ENCODE results near the gene RTKN. TPM values are rescaled to one million over a fixed set of nuclear protein-coding genes. Genes with fewer than 3 reads are reported as not detected.
"Not testable (repeated sequence)": the region's sequence is repeated elsewhere in the genome, so short reads cannot be mapped to it uniquely, and the experiment has no call there.

The RTKN gene
- total RNA-seq, 1 donor from 2014 or later: 19.1 TPM

DNA sequence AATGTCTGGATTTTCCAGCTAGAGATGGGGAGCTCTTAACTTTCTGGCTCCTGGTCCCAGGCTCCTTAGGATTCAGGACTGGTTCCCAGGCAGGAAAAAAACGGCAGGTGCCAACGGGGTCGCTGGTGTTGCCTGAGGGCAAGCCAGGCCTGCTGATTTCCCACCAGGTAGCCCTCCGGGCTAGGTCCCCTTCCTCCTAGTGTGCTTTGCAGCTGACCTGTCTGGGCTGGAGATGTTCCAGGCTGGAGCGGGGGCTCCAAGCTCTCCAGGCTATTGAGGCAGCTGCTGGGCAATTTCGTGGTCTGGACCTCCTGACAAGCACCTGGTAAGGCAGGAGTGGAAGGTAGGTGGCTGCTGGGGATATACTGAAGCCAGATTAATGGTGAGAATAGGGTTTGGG is 32.7 kb upstream of the RTKN start:
- H3K4me1 Mint-ChIP-seq (ENCODE audit: unreplicated experiment): peaks cover 27% of the 10 kb centered on the region
- TF ChIP-seq CTCF (IDR thresholded peaks at IDR 0.05): no peak
- H3K27me3 Mint-ChIP-seq (ENCODE audit: unreplicated experiment): no peaks in the 10 kb centered on the region
- DNase-seq (ENCODE audit: extremely low spot score, unreplicated experiment): no peak
- H3K9me3 Mint-ChIP-seq (ENCODE audit: unreplicated experiment): no peaks in the 10 kb centered on the region
- no peak overlapping the region for H3K27ac Mint-ChIP-seq (ENCODE audit: unreplicated experiment)
- peaks cover 15% of the 10 kb centered on the region for H3K36me3 Mint-ChIP-seq (ENCODE audit: unreplicated experiment)
- H3K4me3 Mint-ChIP-seq (ENCODE audit: unreplicated experiment): peak overlapping the region; percentile 50

GRCh38 chr2:74472945-74473258 is 31.2 kb upstream of the RTKN start:
- no peak for TF ChIP-seq CTCF (IDR thresholded peaks at IDR 0.05)
- Mint-ChIP-seq H3K4me1 (ENCODE audit: unreplicated experiment) (peaks cover 24% of the 10 kb centered on the region), H3K4me3 (ENCODE audit: unreplicated experiment) (peak overlapping the region; percentile 96), H3K27ac (ENCODE audit: unreplicated experiment) (peak overlapping the region; percentile 98), H3K36me3 (ENCODE audit: unreplicated experiment) (peaks cover 10% of the 10 kb centered on the region), H3K27me3 (ENCODE audit: unreplicated experiment) (no peaks in the 10 kb centered on the region), H3K9me3 (ENCODE audit: unreplicated experiment) (no peaks in the 10 kb centered on the region)
- DNase-seq (ENCODE audit: extremely low spot score, unreplicated experiment): no peak

DNA sequence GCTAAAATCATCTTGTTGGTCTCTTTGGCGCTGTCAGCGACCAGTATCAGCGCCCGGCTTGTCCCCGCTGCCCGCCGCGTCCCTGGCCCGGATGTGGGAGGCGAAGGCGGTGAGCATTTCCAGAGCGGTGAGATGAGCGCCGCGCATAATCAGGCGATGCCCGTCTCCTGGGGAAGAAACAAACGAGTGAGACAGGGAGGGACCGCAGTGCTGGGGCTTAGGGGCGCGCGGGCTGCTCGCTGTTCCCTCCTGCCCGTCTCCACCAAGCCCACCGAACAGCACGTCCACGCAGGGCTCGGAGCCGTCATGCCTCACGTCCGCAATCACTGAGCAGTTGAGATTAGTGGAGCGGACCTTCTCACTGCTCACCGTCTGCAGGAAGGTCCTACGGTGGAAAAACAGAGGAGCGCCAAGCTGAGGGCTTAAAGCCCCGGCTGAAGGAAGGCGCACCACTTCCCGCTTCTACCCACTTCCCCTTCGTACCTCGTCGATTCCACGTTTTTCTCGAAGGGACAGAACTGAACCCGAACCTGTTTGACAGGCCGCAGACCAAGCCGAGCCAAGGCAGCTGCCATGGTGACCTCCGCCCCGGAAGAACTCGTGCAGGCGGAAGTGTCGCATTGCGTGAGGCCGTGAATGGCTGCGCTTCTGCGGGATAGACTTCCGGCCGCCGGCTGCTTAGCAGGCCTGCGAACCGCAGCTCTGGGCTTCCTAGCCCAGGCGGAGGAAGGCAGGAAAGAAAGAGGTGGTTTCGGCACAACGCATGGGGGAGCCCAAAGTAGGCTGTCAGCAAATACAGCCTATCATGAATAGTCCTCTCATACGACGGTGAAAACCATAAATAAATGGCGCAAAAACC is 30.6 kb upstream of the RTKN start, which contains the start of gene MRPL53:
TSS of gene MRPL53 (minus strand) at position 595 of the 859 bp plus-strand sequence. CDS start at position 575, 20 bp downstream.
- TF ChIP-seq CTCF (IDR thresholded peaks at IDR 0.05): no peak
- H3K27ac Mint-ChIP-seq (ENCODE audit: unreplicated experiment): peak within 1 kb of the TSS; percentile 98
- no peaks in the 10 kb centered on the region for H3K9me3 Mint-ChIP-seq (ENCODE audit: unreplicated experiment)
- H3K4me3 Mint-ChIP-seq (ENCODE audit: unreplicated experiment): peak within 1 kb of the TSS; percentile 96
- H3K36me3 Mint-ChIP-seq (ENCODE audit: unreplicated experiment): peaks cover 10% of the 10 kb centered on the region
- no peaks in the 10 kb centered on the region for H3K27me3 Mint-ChIP-seq (ENCODE audit: unreplicated experiment)
- peaks cover 24% of the 10 kb centered on the region for H3K4me1 Mint-ChIP-seq (ENCODE audit: unreplicated experiment)
- DNase-seq (ENCODE audit: extremely low spot score, unreplicated experiment): peak; percentile 97

DNA sequence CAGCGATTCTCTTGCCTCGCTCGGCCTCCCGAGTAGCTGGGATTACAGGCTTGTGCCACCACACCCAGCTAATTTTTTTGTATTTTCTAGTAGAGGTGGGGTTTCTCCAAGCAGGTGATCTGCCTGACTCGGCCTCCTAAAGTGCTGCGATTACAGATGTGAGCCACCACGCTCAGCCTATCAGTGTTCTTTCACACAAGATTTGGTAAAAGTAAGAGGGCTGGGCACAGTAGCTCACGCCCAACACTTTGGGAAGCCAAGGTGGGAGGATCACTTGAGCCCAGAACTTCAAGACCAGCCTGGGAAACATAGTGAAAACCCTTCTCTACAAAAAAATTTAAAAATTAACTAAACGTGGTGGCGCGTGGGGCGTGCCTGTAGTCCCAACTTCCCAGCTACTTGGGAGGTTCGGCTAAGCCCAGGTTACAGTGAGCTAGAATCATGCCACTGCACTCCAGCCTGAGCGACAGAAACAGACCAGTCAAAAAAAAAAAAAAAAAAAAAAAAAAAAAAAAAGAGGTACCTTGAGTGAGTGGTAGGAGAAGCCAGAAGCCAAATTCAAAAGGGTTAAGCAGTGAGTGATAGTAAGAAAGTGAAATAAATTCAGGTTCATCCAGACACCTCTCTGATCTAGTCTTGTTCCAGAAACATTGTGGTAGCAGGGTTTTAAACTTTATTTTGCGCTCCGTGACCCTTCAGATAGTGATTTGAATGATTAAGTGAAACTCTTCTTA is 29.8 kb upstream of the RTKN start:
- no peak for DNase-seq (ENCODE audit: extremely low spot score, unreplicated experiment)
- peak overlapping the region; percentile 98 for H3K27ac Mint-ChIP-seq (ENCODE audit: unreplicated experiment)
- H3K4me1 Mint-ChIP-seq (ENCODE audit: unreplicated experiment): peaks cover 25% of the 10 kb centered on the region
- H3K27me3 Mint-ChIP-seq (ENCODE audit: unreplicated experiment): no peaks in the 10 kb centered on the region
- peak overlapping the region; percentile 96 for H3K4me3 Mint-ChIP-seq (ENCODE audit: unreplicated experiment)
- H3K36me3 Mint-ChIP-seq (ENCODE audit: unreplicated experiment): peaks cover 10% of the 10 kb centered on the region
- TF ChIP-seq CTCF (IDR thresholded peaks at IDR 0.05): no peak
- no peaks in the 10 kb centered on the region for H3K9me3 Mint-ChIP-seq (ENCODE audit: unreplicated experiment)

DNA sequence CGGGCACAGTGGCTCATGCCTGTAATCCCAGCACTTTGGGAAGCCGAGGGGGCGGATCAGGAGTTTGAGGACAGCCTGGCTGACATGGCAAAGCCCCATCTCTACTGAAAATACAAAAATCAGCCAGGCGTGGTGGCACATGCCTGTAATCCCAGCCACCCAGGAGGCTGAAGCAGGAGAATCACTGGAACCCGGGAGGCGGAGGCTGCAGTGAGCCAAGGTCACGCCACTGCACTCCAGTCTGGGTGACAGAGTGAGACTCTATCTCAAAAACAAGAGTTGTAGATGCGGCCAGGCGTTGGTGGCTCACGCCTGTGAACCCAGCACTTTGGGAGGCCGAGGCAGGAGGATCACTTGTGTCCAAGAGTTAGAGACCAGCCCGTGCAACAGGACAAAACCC is 29.0 kb upstream of the RTKN start:
- H3K27me3 Mint-ChIP-seq (ENCODE audit: unreplicated experiment); DNase-seq (ENCODE audit: extremely low spot score, unreplicated experiment); H3K9me3 Mint-ChIP-seq (ENCODE audit: unreplicated experiment); H3K36me3 Mint-ChIP-seq (ENCODE audit: unreplicated experiment): not testable (repeated sequence)
- Mint-ChIP-seq H3K4me1 (ENCODE audit: unreplicated experiment) (peaks cover 29% of the 10 kb centered on the region), H3K27ac (ENCODE audit: unreplicated experiment) (peak overlapping the region; percentile 64), H3K4me3 (ENCODE audit: unreplicated experiment) (peak overlapping the region; percentile 71)
